SU-DHL-6 (cell line): ENCODE results near the gene DIS3L2.

Source experiments
- EZH2phosphoT487 ChIP-seq: fragments of 200-600 bp; sonication (generic), shearing (Covaris generic); conservative IDR thresholded peaks from 2 replicates; pipeline ENCODE4 v1.6.1; 2018; ENCODE audit warnings: mild to moderate bottlenecking, antibody characterized with exemption, low read length, moderate library complexity, mixed read lengths
- TF ChIP-seq, protein P1 (sequence below): fragments of 200-600 bp; sonication (generic); IDR thresholded peaks from one replicate; pipeline ENCODE4 v1.5.1; 2017; ENCODE audit warnings: antibody characterized with exemption, mild to moderate bottlenecking, low read length, moderate library complexity; ENCODE audit not compliant: insufficient read depth, poor library complexity, severe bottlenecking

DNA sequence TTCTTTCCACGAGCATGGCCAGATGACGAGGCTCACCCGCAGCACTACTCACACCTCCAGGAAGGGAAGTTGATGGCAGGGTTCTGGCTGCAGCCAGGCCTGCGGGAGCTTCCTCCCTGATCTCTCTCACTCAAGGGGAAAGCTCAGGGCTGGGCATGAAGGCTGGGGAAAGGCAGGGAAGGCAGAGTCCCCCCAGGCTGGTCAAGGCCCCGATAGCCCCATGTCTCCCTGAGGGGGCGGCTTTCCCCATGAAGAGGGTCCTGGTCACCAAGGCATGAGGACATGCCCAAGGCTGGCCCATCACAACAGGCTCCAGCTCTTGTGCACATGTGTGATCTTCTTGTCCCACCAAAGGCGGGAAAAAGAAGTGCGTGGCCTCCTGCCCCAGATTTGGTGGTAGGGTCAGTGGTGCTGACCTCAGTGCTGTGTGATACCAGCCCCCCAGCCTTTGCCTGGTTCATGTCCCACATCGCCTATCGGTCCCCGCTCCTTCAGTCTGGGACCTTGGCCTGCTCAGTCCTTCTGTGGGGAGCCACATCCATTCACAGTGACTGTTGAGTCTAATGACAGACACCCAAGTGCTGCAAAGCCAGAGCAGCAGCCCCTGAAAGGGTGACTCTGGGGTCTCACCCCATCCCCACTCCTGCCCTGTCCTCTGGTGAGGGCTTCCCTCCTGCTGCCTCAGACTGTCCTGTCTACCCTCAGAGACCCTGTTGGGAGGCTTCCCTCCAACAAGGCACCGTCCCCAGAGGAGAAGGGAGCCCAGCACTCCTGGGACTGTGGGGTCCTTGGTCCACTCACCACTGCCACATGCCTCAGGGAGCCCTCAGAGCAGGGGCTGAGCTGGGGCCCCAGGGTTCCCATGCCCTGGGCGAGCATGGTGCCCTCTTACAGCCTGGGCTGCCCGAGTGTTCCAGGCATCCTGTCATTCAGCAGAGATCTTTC is 367.3 kb downstream of the DIS3L2 start:
- TF ChIP-seq, protein P1, sequence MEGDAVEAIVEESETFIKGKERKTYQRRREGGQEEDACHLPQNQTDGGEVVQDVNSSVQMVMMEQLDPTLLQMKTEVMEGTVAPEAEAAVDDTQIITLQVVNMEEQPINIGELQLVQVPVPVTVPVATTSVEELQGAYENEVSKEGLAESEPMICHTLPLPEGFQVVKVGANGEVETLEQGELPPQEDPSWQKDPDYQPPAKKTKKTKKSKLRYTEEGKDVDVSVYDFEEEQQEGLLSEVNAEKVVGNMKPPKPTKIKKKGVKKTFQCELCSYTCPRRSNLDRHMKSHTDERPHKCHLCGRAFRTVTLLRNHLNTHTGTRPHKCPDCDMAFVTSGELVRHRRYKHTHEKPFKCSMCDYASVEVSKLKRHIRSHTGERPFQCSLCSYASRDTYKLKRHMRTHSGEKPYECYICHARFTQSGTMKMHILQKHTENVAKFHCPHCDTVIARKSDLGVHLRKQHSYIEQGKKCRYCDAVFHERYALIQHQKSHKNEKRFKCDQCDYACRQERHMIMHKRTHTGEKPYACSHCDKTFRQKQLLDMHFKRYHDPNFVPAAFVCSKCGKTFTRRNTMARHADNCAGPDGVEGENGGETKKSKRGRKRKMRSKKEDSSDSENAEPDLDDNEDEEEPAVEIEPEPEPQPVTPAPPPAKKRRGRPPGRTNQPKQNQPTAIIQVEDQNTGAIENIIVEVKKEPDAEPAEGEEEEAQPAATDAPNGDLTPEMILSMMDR = no peak
- TF ChIP-seq EZH2phosphoT487 = no peak
